Natural killer cell (primary cell): ENCODE measurements around the gene NAALADL2. TPM values are rescaled to one million over a fixed set of nuclear protein-coding genes. Genes with fewer than 3 reads are reported as not detected.

ENCODE experiments used
- ATAC-seq, 3 donors: fragments of 150-1000 bp in 2 of 3; fragments of 200-7000 bp in 1 of 3; cut with Tn5 transposase; 1 replicate in 1 of 3; 2 replicates in 2 of 3; pipeline ENCODE4 v1.10.0; 2021; ENCODE audit warnings: mild to moderate bottlenecking in 2 of 3, moderate library complexity in 2 of 3
- DNase-seq, 2 donors: peaks; one replicate each; pipeline versions ENCODE4 v3.0.0 to v3.0.0-alpha.2; 2013 to 2021; ENCODE audit warnings: mixed read lengths in 1 of 2
- H3K27ac ChIP-seq: one replicate; pipeline ENCODE4 v1.5.1; 2013; ENCODE audit warnings: mild to moderate bottlenecking, low read length
- H3K27me3 ChIP-seq: one replicate; pipeline ENCODE4 v1.6.1; 2013; ENCODE audit warnings: low read length; ENCODE audit not compliant: control insufficient read depth, insufficient read depth
- H3K36me3 ChIP-seq: one replicate; pipeline ENCODE4 v1.6.1; 2013; ENCODE audit warnings: low read length; ENCODE audit not compliant: control insufficient read depth, insufficient read depth
- H3K4me1 ChIP-seq: one replicate; pipeline ENCODE4 v1.6.1; 2013; ENCODE audit warnings: low read length; ENCODE audit not compliant: control insufficient read depth, insufficient read depth
- H3K4me3 ChIP-seq: one replicate; pipeline ENCODE4 v1.5.1; 2013; ENCODE audit warnings: low read length
- H3K9me3 ChIP-seq: one replicate; pipeline ENCODE4 v1.6.1; 2013; ENCODE audit warnings: low read length; ENCODE audit not compliant: control insufficient read depth, insufficient read depth
- H3K27ac Mint-ChIP-seq, 2 donors: one replicate each; pipeline ENCODE4 v1.8.0; 2022; ENCODE audit warnings: mild to moderate bottlenecking in 2 of 2, mixed read lengths in 2 of 2, moderate library complexity in 1 of 2
- H3K27me3 Mint-ChIP-seq, 2 donors: one replicate each; pipeline ENCODE4 v1.8.0; 2022; ENCODE audit warnings: low read depth in 2 of 2, mixed read lengths in 2 of 2
- H3K36me3 Mint-ChIP-seq: one replicate; pipeline ENCODE4 v1.8.0; 2022; ENCODE audit warnings: mixed read lengths
- H3K4me1 Mint-ChIP-seq, 2 donors: one replicate each; pipeline ENCODE4 v1.8.0; 2022; ENCODE audit warnings: mixed read lengths in 2 of 2
- H3K4me3 Mint-ChIP-seq: one replicate; pipeline ENCODE4 v1.8.0; 2022; ENCODE audit warnings: mild to moderate bottlenecking, moderate library complexity, mixed read lengths
- H3K9me3 Mint-ChIP-seq, 2 donors: one replicate each; pipeline ENCODE4 v1.8.0; 2022; ENCODE audit warnings: mixed read lengths in 2 of 2
- WGBS: methylation state at CpG from one replicate; pipeline ENCODE4 v1.1.7; 2013; ENCODE audit warnings: missing lambda C conversion rate; ENCODE audit not compliant: insufficient coverage; 5-methylcytosine and 5-hydroxymethylcytosine counted together
- intact Hi-C: fragments of 100-400 bp; cut with micrococcal nuclease; formaldehyde crosslinking; loops from one replicate; pipeline ENCODE4 v1.14.2; 2022
- total RNA-seq, 4 donors: library from RNA; stranded (reverse); fragments of 120-200 nt in 1 of 4; gene quantifications; one replicate each; pipeline versions ENCODE4 v1.2.3 to v1.2.4, GENCODE V29; 2013 to 2022
- TF ChIP-seq, protein P1 (sequence below): fragments of 200-600 bp; IDR thresholded peaks from one replicate; pipeline ENCODE4 v1.8.0; 2022; ENCODE audit warnings: antibody characterized with exemption

NAALADL2 gene
- total RNA-seq, 3 donors from 2014 or later (not counting 1 experiment from before 2014, with no cell fraction given), result not detected

DNA sequence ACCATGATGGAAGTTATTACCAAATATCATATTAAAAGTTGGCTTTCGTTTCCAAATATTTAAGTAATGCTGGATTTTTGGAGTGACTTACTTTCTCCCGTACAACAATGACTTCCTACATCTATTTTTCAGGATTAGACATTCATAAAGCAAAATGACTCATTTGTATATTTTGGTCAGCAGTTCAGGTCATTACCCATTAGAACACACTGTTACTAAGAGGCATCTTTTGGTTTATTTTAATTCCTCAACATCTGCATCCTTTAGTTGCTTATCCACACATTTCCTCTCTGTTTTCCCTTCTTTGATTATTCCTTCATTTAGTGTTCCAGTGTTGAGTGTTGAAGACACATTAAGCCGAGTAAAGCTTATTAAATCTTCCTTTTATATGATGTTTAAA lies 348.2 kb downstream of the NAALADL2 start:
- H3K4me3 ChIP-seq, result no peak overlapping the region
- H3K27ac Mint-ChIP-seq, result no peak overlapping the region
- no peak overlapping the region for H3K27ac ChIP-seq
- TF ChIP-seq, protein P1, sequence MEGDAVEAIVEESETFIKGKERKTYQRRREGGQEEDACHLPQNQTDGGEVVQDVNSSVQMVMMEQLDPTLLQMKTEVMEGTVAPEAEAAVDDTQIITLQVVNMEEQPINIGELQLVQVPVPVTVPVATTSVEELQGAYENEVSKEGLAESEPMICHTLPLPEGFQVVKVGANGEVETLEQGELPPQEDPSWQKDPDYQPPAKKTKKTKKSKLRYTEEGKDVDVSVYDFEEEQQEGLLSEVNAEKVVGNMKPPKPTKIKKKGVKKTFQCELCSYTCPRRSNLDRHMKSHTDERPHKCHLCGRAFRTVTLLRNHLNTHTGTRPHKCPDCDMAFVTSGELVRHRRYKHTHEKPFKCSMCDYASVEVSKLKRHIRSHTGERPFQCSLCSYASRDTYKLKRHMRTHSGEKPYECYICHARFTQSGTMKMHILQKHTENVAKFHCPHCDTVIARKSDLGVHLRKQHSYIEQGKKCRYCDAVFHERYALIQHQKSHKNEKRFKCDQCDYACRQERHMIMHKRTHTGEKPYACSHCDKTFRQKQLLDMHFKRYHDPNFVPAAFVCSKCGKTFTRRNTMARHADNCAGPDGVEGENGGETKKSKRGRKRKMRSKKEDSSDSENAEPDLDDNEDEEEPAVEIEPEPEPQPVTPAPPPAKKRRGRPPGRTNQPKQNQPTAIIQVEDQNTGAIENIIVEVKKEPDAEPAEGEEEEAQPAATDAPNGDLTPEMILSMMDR, result no peak
- H3K36me3 ChIP-seq, result no peaks in the 10 kb centered on the region
- H3K4me1 Mint-ChIP-seq, result no peaks in the 10 kb centered on the region
- H3K9me3 Mint-ChIP-seq, result peaks cover 22 to 31% of the 10 kb centered on the region in 2 donors
- no peaks in the 10 kb centered on the region for H3K27me3 Mint-ChIP-seq
- peaks cover 4% of the 10 kb centered on the region for H3K9me3 ChIP-seq
- WGBS, result 100% methylated on average over 1 of the region's 3 CpGs
- no peaks in the 10 kb centered on the region for H3K27me3 ChIP-seq
- ATAC-seq (no peak), DNase-seq (no peak)
- H3K36me3 Mint-ChIP-seq, result peaks cover 13% of the 10 kb centered on the region
- intact Hi-C loops, result no loop called here
- H3K4me1 ChIP-seq, result no peaks in the 10 kb centered on the region
- H3K4me3 Mint-ChIP-seq, result no peak overlapping the region

DNA sequence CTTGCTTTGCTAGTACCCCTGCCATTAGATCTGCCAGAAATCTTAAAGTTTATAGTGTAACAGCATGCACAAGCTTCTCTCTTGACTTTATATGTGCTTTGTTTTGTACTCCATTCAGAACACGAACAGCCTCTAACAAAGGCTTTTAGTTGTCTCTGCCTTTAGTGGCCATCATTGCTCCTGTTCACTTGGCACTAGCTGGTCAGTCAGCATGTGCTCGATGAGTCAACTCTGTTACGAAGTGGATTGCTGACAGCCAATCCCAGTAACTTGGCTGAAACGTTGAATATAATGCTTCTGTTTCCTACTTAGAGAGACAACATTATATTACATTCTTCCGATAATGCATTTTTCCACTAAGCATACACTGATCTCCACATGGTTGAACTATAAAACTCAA lies 349.2 kb downstream of the NAALADL2 start:
- Mint-ChIP-seq H3K4me3 (no peak overlapping the region), H3K27ac (no peak overlapping the region), H3K27me3 (no peaks in the 10 kb centered on the region), H3K9me3 (peaks cover 25 to 33% of the 10 kb centered on the region in 2 donors), H3K36me3 (peaks cover 11% of the 10 kb centered on the region), H3K4me1 (no peaks in the 10 kb centered on the region)
- Histone ChIP-seq H3K9me3 (peaks cover 1% of the 10 kb centered on the region), H3K27ac (no peak overlapping the region), H3K4me1 (no peaks in the 10 kb centered on the region), H3K27me3 (no peaks in the 10 kb centered on the region), H3K4me3 (no peak overlapping the region), H3K36me3 (no peaks in the 10 kb centered on the region)
- TF ChIP-seq, protein P1, result no peak
- WGBS, result 78% methylated on average over 4 of the region's 5 CpGs
- intact Hi-C loops, result no loop called here
- ATAC-seq, result no peak
- no peak for DNase-seq

DNA sequence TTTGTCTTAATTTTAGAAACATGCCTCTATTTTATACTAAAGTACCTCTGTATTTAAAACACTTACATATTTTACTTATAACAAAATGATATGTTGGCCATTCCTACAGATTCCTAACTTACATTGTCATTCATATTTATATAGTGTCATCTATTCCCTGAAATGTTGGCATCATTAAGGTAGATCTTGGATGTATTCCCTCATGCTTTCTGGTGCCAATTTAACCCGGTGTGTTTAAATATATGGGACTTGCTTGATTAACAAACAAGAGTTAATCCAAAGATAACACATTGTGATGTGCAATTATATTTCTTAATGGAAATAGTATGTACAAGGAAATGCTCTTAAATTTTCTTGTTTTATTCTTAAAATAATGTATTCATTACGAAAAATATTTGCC lies 352.3 kb downstream of the NAALADL2 start:
- H3K9me3 Mint-ChIP-seq, result peaks cover 15 to 25% of the 10 kb centered on the region in 2 donors
- DNase-seq (no peak), ATAC-seq (no peak)
- H3K27ac Mint-ChIP-seq, result no peak overlapping the region
- no peaks in the 10 kb centered on the region for H3K4me1 Mint-ChIP-seq
- intact Hi-C loops, result no loop called here
- H3K36me3 Mint-ChIP-seq, result no peaks in the 10 kb centered on the region
- H3K4me3 Mint-ChIP-seq, result no peak overlapping the region
- Histone ChIP-seq H3K36me3 (no peaks in the 10 kb centered on the region), H3K27me3 (no peaks in the 10 kb centered on the region), H3K9me3 (no peaks in the 10 kb centered on the region), H3K4me1 (no peaks in the 10 kb centered on the region), H3K4me3 (no peak overlapping the region), H3K27ac (no peak overlapping the region)
- TF ChIP-seq, protein P1, result no peak
- whole genome bisulfite sequencing, result no CpG with 5 or more reads among the region's 2 CpGs
- H3K27me3 Mint-ChIP-seq, result no peaks in the 10 kb centered on the region

DNA sequence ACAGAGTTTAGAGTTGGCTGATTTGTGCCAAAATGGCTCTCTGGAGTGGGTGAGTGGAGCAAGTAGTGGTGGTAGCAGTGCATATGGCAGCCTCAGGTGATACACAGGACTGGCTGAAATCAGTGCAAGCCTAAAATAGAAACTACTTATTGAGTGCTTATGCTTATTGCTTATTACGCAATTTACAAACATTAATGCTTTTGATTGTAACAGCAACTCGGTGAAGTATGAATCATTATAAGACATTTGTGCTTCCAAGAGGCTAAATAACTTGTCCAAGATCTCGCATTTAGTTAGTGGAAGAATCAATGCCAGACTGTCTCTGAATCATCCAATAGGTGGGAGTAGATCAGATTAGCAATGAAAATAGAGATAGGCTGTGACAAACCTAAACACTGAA lies 353.8 kb downstream of the NAALADL2 start:
- no peaks in the 10 kb centered on the region for H3K4me1 ChIP-seq
- DNase-seq (no peak), ATAC-seq (no peak)
- 95% methylated on average over 3 of the region's 3 CpGs for WGBS
- Mint-ChIP-seq H3K27ac (no peak overlapping the region), H3K9me3 (peaks cover 12 to 22% of the 10 kb centered on the region in 2 donors), H3K4me3 (no peak overlapping the region), H3K27me3 (no peaks in the 10 kb centered on the region), H3K36me3 (no peaks in the 10 kb centered on the region), H3K4me1 (no peaks in the 10 kb centered on the region)
- no peak overlapping the region for H3K27ac ChIP-seq
- TF ChIP-seq, protein P1, result no peak
- H3K4me3 ChIP-seq, result no peak overlapping the region
- no peaks in the 10 kb centered on the region for H3K36me3 ChIP-seq
- no peaks in the 10 kb centered on the region for H3K27me3 ChIP-seq
- intact Hi-C loops, result no loop called here
- no peaks in the 10 kb centered on the region for H3K9me3 ChIP-seq
